ENCODE measurements around the gene GUCY2D. TPM values are rescaled to one million over a fixed set of nuclear protein-coding genes. Genes with fewer than 3 reads are reported as not detected.

GUCY2D gene
- total and polyA plus RNA-seq, 2 experiments from 2014 or later: 0.07 to 0.08 TPM

GRCh38 chr17:8046929-8047768 is 44.7 kb downstream of the GUCY2D start:
- Mint-ChIP-seq H3K27me3 (ENCODE audit: insufficient read depth, low read depth, poor library complexity) (peaks cover 2% of the 10 kb centered on the region), H3K4me1 (peaks cover 2% of the 10 kb centered on the region; the same call in 2 of the 3 replicates), H3K36me3 (ENCODE audit: low read depth) (no peaks in the 10 kb centered on the region), H3K9me3 (no peaks in the 10 kb centered on the region), H3K4me3 (no peak overlapping the region), H3K27ac (no peak overlapping the region)
- ATAC-seq (no peak), DNase-seq (ENCODE audit: low spot score) (no peak)
- Histone ChIP-seq H3K27ac (ENCODE audit: low read depth) (no peak overlapping the region), H3K36me3 (ENCODE audit: insufficient read depth) (no peaks in the 10 kb centered on the region), H3K4me3 (no peak overlapping the region), H3F3A (replicated peaks; ENCODE audit: low read depth) (no peaks in the 10 kb centered on the region), H4K20me1 (replicated peaks; ENCODE audit: insufficient read depth) (no peaks in the 10 kb centered on the region), H3K9me2 (ENCODE audit: insufficient read depth) (no peaks in the 10 kb centered on the region), H3K79me2 (replicated peaks; ENCODE audit: insufficient read depth) (no peaks in the 10 kb centered on the region), H3K4me2 (no peak overlapping the region), H3K27me3 (ENCODE audit: insufficient read depth) (no peaks in the 10 kb centered on the region), H3K4me1 (ENCODE audit: insufficient read depth) (no peaks in the 10 kb centered on the region), H2AFZ (no peak overlapping the region)
- TF ChIP-seq EZH2phosphoT487 (IDR thresholded peaks at IDR 0.05; ENCODE audit: unreplicated experiment) (no peak), CREB1 (CRISPR knock-in tag; IDR thresholded peaks at IDR 0.05; ENCODE audit: low read depth) (no peak), EZH2 (IDR thresholded peaks at IDR 0.05; ENCODE audit: low read depth, unreplicated experiment) (no peak), POLR2AphosphoS5 (IDR thresholded peaks at IDR 0.05; ENCODE audit: low read depth) (no peak)
- TF ChIP-seq, protein P1, sequence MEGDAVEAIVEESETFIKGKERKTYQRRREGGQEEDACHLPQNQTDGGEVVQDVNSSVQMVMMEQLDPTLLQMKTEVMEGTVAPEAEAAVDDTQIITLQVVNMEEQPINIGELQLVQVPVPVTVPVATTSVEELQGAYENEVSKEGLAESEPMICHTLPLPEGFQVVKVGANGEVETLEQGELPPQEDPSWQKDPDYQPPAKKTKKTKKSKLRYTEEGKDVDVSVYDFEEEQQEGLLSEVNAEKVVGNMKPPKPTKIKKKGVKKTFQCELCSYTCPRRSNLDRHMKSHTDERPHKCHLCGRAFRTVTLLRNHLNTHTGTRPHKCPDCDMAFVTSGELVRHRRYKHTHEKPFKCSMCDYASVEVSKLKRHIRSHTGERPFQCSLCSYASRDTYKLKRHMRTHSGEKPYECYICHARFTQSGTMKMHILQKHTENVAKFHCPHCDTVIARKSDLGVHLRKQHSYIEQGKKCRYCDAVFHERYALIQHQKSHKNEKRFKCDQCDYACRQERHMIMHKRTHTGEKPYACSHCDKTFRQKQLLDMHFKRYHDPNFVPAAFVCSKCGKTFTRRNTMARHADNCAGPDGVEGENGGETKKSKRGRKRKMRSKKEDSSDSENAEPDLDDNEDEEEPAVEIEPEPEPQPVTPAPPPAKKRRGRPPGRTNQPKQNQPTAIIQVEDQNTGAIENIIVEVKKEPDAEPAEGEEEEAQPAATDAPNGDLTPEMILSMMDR (conservative IDR thresholded peaks at IDR 0.05; ENCODE audit: low read depth in 2 of 2): no peak

- no peak overlapping the region for H3K4me3 ChIP-seq
- Mint-ChIP-seq H3K4me1 (peaks cover 2% of the 10 kb centered on the region; the same call in 2 of the 3 replicates), H3K36me3 (ENCODE audit: low read depth) (no peaks in the 10 kb centered on the region), H3K27me3 (ENCODE audit: insufficient read depth, low read depth, poor library complexity) (peaks cover 2% of the 10 kb centered on the region), H3K9me3 (no peaks in the 10 kb centered on the region), H3K27ac (no peak overlapping the region), H3K4me3 (no peak overlapping the region)
- no peaks in the 10 kb centered on the region for H4K20me1 ChIP-seq (replicated peaks; ENCODE audit: insufficient read depth)
- no peaks in the 10 kb centered on the region for H3K4me1 ChIP-seq (ENCODE audit: insufficient read depth)
- H3K36me3 ChIP-seq (ENCODE audit: insufficient read depth): no peaks in the 10 kb centered on the region
- H3K4me2 ChIP-seq: no peak overlapping the region
- H3K27ac ChIP-seq (ENCODE audit: low read depth): no peak overlapping the region
- no peak overlapping the region for H2AFZ ChIP-seq
- no peak for ATAC-seq
- H3K27me3 ChIP-seq (ENCODE audit: insufficient read depth): no peaks in the 10 kb centered on the region
- DNase-seq (ENCODE audit: low spot score): no peak
- no peaks in the 10 kb centered on the region for H3K79me2 ChIP-seq (replicated peaks; ENCODE audit: insufficient read depth)
- no peaks in the 10 kb centered on the region for H3F3A ChIP-seq (replicated peaks; ENCODE audit: low read depth)
- H3K9me2 ChIP-seq (ENCODE audit: insufficient read depth): no peaks in the 10 kb centered on the region
- TF ChIP-seq POLR2AphosphoS5 (IDR thresholded peaks at IDR 0.05; ENCODE audit: low read depth): no peak
- TF ChIP-seq NANOG (IDR thresholded peaks at IDR 0.05; ENCODE audit: borderline replicate concordance): no peak
- TF ChIP-seq ZNF114 (CRISPR knock-in tag; IDR thresholded peaks at IDR 0.05): no peak
- TF ChIP-seq STAT1 (IDR thresholded peaks at IDR 0.05; ENCODE audit: unreplicated experiment): no peak
- no peak for TF ChIP-seq ETS1 (IDR thresholded peaks at IDR 0.05)
- TF ChIP-seq EZH2 (IDR thresholded peaks at IDR 0.05; ENCODE audit: low read depth, unreplicated experiment): no peak
- no peak for TF ChIP-seq JUNB (IDR thresholded peaks at IDR 0.05; ENCODE audit: unreplicated experiment)
- TF ChIP-seq, protein P1 (conservative IDR thresholded peaks at IDR 0.05; ENCODE audit: low read depth in 2 of 2): no peak
- no peak for TF ChIP-seq ZNF331 (CRISPR knock-in tag; IDR thresholded peaks at IDR 0.05; ENCODE audit: low read depth)
- TF ChIP-seq, protein P2, sequence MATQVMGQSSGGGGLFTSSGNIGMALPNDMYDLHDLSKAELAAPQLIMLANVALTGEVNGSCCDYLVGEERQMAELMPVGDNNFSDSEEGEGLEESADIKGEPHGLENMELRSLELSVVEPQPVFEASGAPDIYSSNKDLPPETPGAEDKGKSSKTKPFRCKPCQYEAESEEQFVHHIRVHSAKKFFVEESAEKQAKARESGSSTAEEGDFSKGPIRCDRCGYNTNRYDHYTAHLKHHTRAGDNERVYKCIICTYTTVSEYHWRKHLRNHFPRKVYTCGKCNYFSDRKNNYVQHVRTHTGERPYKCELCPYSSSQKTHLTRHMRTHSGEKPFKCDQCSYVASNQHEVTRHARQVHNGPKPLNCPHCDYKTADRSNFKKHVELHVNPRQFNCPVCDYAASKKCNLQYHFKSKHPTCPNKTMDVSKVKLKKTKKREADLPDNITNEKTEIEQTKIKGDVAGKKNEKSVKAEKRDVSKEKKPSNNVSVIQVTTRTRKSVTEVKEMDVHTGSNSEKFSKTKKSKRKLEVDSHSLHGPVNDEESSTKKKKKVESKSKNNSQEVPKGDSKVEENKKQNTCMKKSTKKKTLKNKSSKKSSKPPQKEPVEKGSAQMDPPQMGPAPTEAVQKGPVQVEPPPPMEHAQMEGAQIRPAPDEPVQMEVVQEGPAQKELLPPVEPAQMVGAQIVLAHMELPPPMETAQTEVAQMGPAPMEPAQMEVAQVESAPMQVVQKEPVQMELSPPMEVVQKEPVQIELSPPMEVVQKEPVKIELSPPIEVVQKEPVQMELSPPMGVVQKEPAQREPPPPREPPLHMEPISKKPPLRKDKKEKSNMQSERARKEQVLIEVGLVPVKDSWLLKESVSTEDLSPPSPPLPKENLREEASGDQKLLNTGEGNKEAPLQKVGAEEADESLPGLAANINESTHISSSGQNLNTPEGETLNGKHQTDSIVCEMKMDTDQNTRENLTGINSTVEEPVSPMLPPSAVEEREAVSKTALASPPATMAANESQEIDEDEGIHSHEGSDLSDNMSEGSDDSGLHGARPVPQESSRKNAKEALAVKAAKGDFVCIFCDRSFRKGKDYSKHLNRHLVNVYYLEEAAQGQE (IDR thresholded peaks at IDR 0.05; ENCODE audit: unreplicated experiment): no peak
Measured at GRCh38 chr17:8047769-8048110, 45.3 kb downstream of the GUCY2D start.

Data from GM23338 (cell line).